GM18498 (cell line): ENCODE data around the gene IFITM2.
A peak's percentile ranks its signal among the peaks of the same experiment; 100 is the strongest.
"Not testable (repeated sequence)": the region's sequence is repeated elsewhere in the genome, so short reads cannot be mapped to it uniquely, and the experiment has no call there.

Experiments
- ATAC-seq: cut with Tn5 transposase; IDR thresholded peaks from one replicate; pipeline ENCODE4 v1.9.1; 2021; ENCODE audit warnings: mild to moderate bottlenecking, moderate library complexity; ENCODE audit not compliant: unreplicated experiment

Gene IFITM2

GRCh38 chr11:281486-282161, 26.0 kb upstream of the IFITM2 start:
- no peak for ATAC-seq

- no peak for ATAC-seq
These were observed 25.4 kb upstream of the IFITM2 start for GRCh38 chr11:282171-282570.

- ATAC-seq, result no peak
These were observed 24.8 kb upstream of the IFITM2 start for GRCh38 chr11:282630-283360.

- ATAC-seq, result no peak
These were observed 24.1 kb upstream of the IFITM2 start for GRCh38 chr11:283405-284104.

- no peak for ATAC-seq
These were observed 23.3 kb upstream of the IFITM2 start for GRCh38 chr11:284105-285020.

- ATAC-seq, result no peak
These were observed 22.4 kb upstream of the IFITM2 start for GRCh38 chr11:285021-285893.

GRCh38 chr11:285894-286220, 21.8 kb upstream of the IFITM2 start:
- ATAC-seq, result no peak

GRCh38 chr11:286977-287820, 20.4 kb upstream of the IFITM2 start:
- ATAC-seq, result not testable (repeated sequence)

GRCh38 chr11:287821-288477, 19.7 kb upstream of the IFITM2 start:
- ATAC-seq, result peak; percentile 8

GRCh38 chr11:288478-289397, 18.9 kb upstream of the IFITM2 start, which contains the start of gene PGGHG:
Gene PGGHG, plus strand, starts transcription at chr11:289126. Its CDS starts 691 bp downstream, at chr11:289817.
- peak; percentile 65 for ATAC-seq

- ATAC-seq, result no peak
These were observed 18.3 kb upstream of the IFITM2 start for GRCh38 chr11:289398-289711.

GRCh38 chr11:289712-290620, 17.6 kb upstream of the IFITM2 start:
- no peak for ATAC-seq

GRCh38 chr11:290621-291231, 16.9 kb upstream of the IFITM2 start:
- no peak for ATAC-seq

GRCh38 chr11:291281-292210, 16.1 kb upstream of the IFITM2 start:
- no peak for ATAC-seq
